CD8-positive, alpha-beta memory T cell (primary cell): ENCODE measurements around the gene FFAR1. TPM values are rescaled to one million over a fixed set of nuclear protein-coding genes. Genes with fewer than 3 reads are reported as not detected.
A peak's percentile ranks its signal among the peaks of the same experiment; 100 is the strongest.

Source experiments
- CTCF ChIA-PET: fragments of 350-600 bp; sonication (Branson Sonifier 250); formaldehyde crosslinking; loops from one replicate; lab custom pipeline; 2021; ENCODE audit warnings: antibody characterized with exemption; lab: Charles Lee
- POLR2A ChIA-PET: fragments of 350-600 bp; sonication (Branson Sonifier 250); formaldehyde crosslinking; loops from one replicate; lab custom pipeline; 2021; ENCODE audit warnings: antibody characterized with exemption; lab: Charles Lee
- DNase-seq, 5 donors: peaks; one replicate each; pipeline versions ENCODE4 v3.0.0 to v3.0.0-alpha.2; 2020 to 2022; ENCODE audit warnings: mixed read lengths in 1 of 5
- H3K27ac ChIP-seq: one replicate; pipeline ENCODE4 v1.7.0; 2013; ENCODE audit warnings: low read depth, mild to moderate bottlenecking, low read length, moderate library complexity
- H3K27me3 ChIP-seq: 2 replicates; pipeline ENCODE4 v1.7.0; 2013; ENCODE audit warnings: low read length, mild to moderate bottlenecking; ENCODE audit not compliant: insufficient read depth, poor library complexity, severe bottlenecking
- H3K36me3 ChIP-seq: 2 replicates; pipeline ENCODE4 v1.7.0; 2013; ENCODE audit warnings: mild to moderate bottlenecking, low read length, moderate library complexity; ENCODE audit not compliant: insufficient read depth
- H3K4me1 ChIP-seq: 2 replicates; pipeline ENCODE4 v1.7.0; 2013; ENCODE audit warnings: mild to moderate bottlenecking, low read length, moderate library complexity; ENCODE audit not compliant: insufficient read depth
- H3K4me3 ChIP-seq: 2 replicates; pipeline ENCODE4 v1.7.0; 2013; ENCODE audit warnings: mild to moderate bottlenecking, low read length
- H3K9me3 ChIP-seq: 2 replicates; pipeline ENCODE4 v1.7.0; 2013; ENCODE audit warnings: mild to moderate bottlenecking, low read length
- H3K27ac Mint-ChIP-seq, 8 donors: one replicate each; pipeline ENCODE4 v1.8.0; 2020 to 2021; ENCODE audit warnings: mixed read lengths in 8 of 8, mild to moderate bottlenecking in 6 of 8, inconsistent platforms in 3 of 8, moderate library complexity in 3 of 8
- H3K27me3 Mint-ChIP-seq, 2 donors: one replicate each; pipeline ENCODE4 v1.8.0; 2020 to 2021; ENCODE audit warnings: mixed read lengths in 2 of 2, mild to moderate bottlenecking in 1 of 2, moderate library complexity in 1 of 2
- H3K36me3 Mint-ChIP-seq, 3 donors: one replicate each; pipeline ENCODE4 v1.8.0; 2020 to 2021; ENCODE audit warnings: mixed read lengths in 3 of 3, inconsistent platforms in 1 of 3, mild to moderate bottlenecking in 1 of 3
- H3K4me1 Mint-ChIP-seq, 3 donors: one replicate each; pipeline ENCODE4 v1.8.0; 2020 to 2021; ENCODE audit warnings: mixed read lengths in 3 of 3, inconsistent platforms in 1 of 3, mild to moderate bottlenecking in 1 of 3
- H3K4me3 Mint-ChIP-seq, 7 donors: one replicate each; pipeline ENCODE4 v1.8.0; 2020 to 2021; ENCODE audit warnings: mixed read lengths in 7 of 7, mild to moderate bottlenecking in 6 of 7, moderate library complexity in 4 of 7, inconsistent platforms in 2 of 7
- H3K9me3 Mint-ChIP-seq, 5 donors: one replicate each; pipeline ENCODE4 v1.8.0; 2020 to 2022; ENCODE audit warnings: mixed read lengths in 5 of 5, mild to moderate bottlenecking in 3 of 5, moderate library complexity in 2 of 5, inconsistent platforms in 1 of 5
- polyA plus RNA-seq: library from polyadenylated mRNA; unstranded; fragments of 300-500 nt; fragmentation: Illumina TruSeq; gene quantifications from one replicate; pipeline ENCODE4 v1.2.3, GENCODE V29; 2021
- total RNA-seq, 2 experiments: library from RNA; stranded (reverse); gene quantifications; one replicate each; pipeline ENCODE4 v1.2.3, GENCODE V29; 2021

The FFAR1 gene
- total and polyA plus RNA-seq, 3 experiments from 2014 or later, result not detected

DNA sequence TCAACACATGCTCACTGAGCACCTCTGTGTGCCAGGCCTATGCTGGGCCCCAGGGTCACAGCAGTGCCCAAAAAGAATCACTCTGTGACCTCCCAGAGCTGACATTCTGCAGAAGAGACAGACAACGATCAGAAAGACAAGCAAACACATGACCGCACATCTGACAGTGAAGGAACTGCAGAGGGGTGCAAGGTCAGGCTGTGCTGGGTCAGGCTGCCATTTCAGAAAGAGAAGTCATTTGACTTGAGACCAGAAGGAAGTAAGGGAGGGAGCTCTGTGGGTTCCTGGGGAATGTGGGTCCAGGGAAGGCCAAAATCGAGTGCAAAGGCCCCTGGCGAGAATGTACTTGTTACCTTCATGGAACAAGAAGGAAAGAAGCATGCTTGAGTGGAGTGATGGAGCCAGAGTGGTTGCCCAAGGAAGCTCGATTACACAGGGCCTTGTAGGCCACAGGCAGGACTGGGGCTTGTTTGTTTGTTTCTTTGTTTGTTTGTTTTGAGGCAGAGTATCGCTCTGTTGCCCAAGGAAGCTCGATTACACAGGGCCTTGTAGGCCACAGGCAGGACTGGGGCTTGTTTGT is 30.1 kb upstream of the FFAR1 start:
- no peaks in the 10 kb centered on the region for H3K36me3 Mint-ChIP-seq
- H3K9me3 Mint-ChIP-seq, result peaks cover 0 to 9% (median 0%) of the 10 kb centered on the region in 5 donors
- POLR2A ChIA-PET, result no interaction called here
- no peak overlapping the region for H3K4me3 Mint-ChIP-seq
- Histone ChIP-seq H3K4me1 (no peaks in the 10 kb centered on the region), H3K9me3 (no peaks in the 10 kb centered on the region), H3K4me3 (no peak overlapping the region), H3K27me3 (no peaks in the 10 kb centered on the region), H3K27ac (no peak overlapping the region), H3K36me3 (no peaks in the 10 kb centered on the region)
- DNase-seq, result no peak
- peak overlapping the region in 2 of 8 donors; percentile 47 to 89 for H3K27ac Mint-ChIP-seq
- CTCF ChIA-PET, result no interaction called here
- H3K27me3 Mint-ChIP-seq, result peaks cover 8 to 9% of the 10 kb centered on the region in 2 donors
- H3K4me1 Mint-ChIP-seq, result peaks cover 2 to 6% (median 3%) of the 10 kb centered on the region in 3 donors

DNA sequence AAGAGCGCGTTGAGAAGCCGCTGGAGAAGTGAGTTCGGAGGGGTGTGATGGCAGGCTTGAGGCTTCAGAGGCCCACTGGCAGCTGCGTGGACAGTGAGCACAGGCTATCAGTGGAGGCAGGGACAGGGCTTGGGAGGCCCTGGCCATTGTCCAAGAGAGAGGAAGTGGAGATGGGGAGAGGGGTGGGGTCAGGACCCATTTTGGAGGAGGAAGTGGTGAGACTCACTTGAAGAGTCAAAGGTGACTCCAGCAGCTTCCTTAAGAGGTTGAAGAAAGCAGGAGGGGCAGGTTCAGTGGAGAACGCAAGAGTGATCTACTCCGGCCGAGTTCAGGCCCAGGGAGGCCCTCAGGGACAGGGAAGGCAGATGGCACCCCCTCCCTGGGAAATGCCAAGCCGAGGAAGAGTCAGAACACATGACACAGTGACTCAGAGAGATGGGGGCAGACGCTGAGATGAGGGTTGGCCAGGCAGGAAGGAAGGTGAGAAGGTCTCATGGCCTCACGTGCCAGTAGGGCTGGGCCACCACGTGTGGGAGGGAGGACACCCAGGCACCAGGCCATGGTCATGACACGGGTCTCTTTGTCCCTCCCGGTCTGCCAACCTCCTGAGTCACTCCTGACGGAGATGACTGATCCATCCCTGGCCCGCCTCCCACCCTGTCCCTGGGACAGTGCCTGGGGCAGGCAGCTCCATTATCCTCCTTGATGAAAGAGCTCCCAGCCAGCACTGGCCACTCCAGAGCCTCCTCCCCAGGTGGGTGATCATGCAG is 28.8 kb upstream of the FFAR1 start:
- H3K36me3 Mint-ChIP-seq, result no peaks in the 10 kb centered on the region
- H3K27me3 Mint-ChIP-seq, result peaks cover 8 to 9% of the 10 kb centered on the region in 2 donors
- POLR2A ChIA-PET, result no interaction called here
- no peaks in the 10 kb centered on the region for H3K27me3 ChIP-seq
- H3K4me1 ChIP-seq, result no peaks in the 10 kb centered on the region
- no peak overlapping the region for H3K4me3 Mint-ChIP-seq
- CTCF ChIA-PET, result interaction anchor here (1.2 kb wide), 1 partner anchor 26 kb away, joined by 3 read pairs; no protein-coding TSS in a partner anchor
- no peaks in the 10 kb centered on the region for H3K36me3 ChIP-seq
- no peak for DNase-seq
- H3K9me3 ChIP-seq, result no peaks in the 10 kb centered on the region
- no peak overlapping the region for H3K4me3 ChIP-seq
- H3K27ac ChIP-seq, result peak overlapping the region; percentile 16
- peaks cover 0 to 9% (median 0%) of the 10 kb centered on the region in 5 donors for H3K9me3 Mint-ChIP-seq
- peaks cover 2 to 6% (median 3%) of the 10 kb centered on the region in 3 donors for H3K4me1 Mint-ChIP-seq
- peak overlapping the region in 1 of 8 donors; percentile 47 for H3K27ac Mint-ChIP-seq

DNA sequence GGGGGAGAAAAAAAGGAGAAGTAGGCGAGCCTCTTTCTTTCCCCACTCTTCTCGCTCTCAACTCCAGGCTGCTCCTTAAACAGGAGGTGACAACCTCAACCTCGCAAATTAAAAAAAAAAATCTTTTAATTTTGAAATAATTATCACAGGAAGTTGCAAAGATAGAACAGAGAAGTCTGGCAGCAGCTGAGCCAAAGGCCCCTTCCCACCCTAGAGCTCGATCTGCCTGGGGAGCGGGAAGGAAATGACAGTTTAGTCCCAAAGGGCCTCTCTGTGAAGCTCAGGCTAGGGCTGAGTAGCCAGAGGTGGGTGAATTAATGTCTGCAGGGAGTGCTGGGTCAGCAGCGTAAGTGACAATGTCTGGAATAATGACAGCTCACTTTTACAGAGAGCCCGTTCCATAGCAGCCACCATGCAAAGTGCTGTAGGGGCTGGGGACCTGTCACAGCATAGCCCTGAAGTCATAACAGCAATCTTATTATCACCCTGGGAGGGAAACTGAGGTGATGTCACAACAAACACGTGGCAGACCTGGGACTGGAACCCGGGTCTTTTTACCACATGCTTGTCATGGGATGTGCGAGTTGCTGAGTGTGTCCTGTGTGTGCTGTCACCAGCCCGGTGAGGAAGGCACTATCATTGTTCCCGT is 27.5 kb upstream of the FFAR1 start:
- H3K4me3 ChIP-seq, result no peak overlapping the region
- Mint-ChIP-seq H3K27ac (no peak overlapping the region), H3K4me1 (peaks cover 2 to 6% (median 3%) of the 10 kb centered on the region in 3 donors), H3K4me3 (no peak overlapping the region), H3K27me3 (peaks cover 8 to 9% of the 10 kb centered on the region in 2 donors), H3K9me3 (peaks cover 0 to 9% (median 0%) of the 10 kb centered on the region in 5 donors), H3K36me3 (no peaks in the 10 kb centered on the region)
- no peak for DNase-seq
- H3K9me3 ChIP-seq, result no peaks in the 10 kb centered on the region
- no peaks in the 10 kb centered on the region for H3K27me3 ChIP-seq
- H3K36me3 ChIP-seq, result no peaks in the 10 kb centered on the region
- CTCF ChIA-PET, result interaction anchor here (1.2 kb wide), 1 partner anchor 24 kb away, joined by 3 read pairs; no protein-coding TSS in a partner anchor
- H3K27ac ChIP-seq, result no peak overlapping the region
- H3K4me1 ChIP-seq, result no peaks in the 10 kb centered on the region
- POLR2A ChIA-PET, result no interaction called here

DNA sequence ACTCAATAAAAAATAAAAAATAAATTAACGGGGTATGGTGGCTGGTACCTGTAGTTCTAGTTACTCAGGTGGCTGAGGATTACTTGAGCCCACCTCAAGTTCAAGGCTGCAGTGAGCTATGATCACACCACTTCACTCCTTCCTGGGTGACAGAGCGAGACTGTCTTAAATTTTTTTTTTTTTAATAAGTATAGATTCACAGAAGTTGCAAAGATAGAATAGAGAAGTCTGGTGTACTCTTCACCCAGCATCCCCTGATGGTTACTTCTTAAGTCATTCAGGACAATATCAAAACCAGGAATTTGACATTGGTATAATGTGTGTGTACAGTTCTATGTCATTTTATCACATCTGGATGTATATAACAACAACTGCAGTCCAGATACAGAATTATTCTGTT is 26.4 kb upstream of the FFAR1 start:
- DNase-seq, result no peak
- Histone ChIP-seq H3K9me3 (no peaks in the 10 kb centered on the region), H3K27me3 (no peaks in the 10 kb centered on the region), H3K27ac (no peak overlapping the region), H3K4me3 (no peak overlapping the region), H3K4me1 (no peaks in the 10 kb centered on the region), H3K36me3 (no peaks in the 10 kb centered on the region)
- Mint-ChIP-seq H3K4me1 (peaks cover 2 to 6% (median 3%) of the 10 kb centered on the region in 3 donors), H3K36me3 (no peaks in the 10 kb centered on the region), H3K9me3 (peaks cover 0 to 9% (median 0%) of the 10 kb centered on the region in 5 donors), H3K27me3 (peaks cover 8 to 9% of the 10 kb centered on the region in 2 donors), H3K4me3 (no peak overlapping the region), H3K27ac (no peak overlapping the region)
- ChIA-PET POLR2A (no interaction called here), CTCF (no interaction called here)

DNA sequence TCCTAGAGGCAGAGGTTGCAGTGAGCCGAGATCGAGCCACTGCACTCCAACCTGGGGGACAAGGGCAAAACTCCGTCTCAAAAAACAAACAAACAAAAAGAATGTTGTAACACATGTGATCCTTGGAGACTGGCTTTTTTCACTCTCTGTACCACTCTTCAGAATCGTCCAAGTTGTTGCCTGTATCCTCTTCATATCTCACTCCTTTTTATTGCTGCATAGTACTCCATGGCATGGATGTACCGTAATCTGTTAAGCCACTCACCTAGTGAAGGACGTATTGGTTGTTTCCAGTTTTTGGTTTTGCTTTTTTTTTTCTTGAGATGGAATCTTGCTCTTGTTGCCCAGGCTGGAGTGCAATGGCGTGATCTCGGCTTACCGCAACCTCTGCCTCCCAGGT is 25.7 kb upstream of the FFAR1 start:
- no peak for DNase-seq
- no peaks in the 10 kb centered on the region for H3K36me3 ChIP-seq
- no peaks in the 10 kb centered on the region for H3K27me3 ChIP-seq
- H3K27me3 Mint-ChIP-seq, result peaks cover 8 to 9% of the 10 kb centered on the region in 2 donors
- peaks cover 2 to 6% (median 3%) of the 10 kb centered on the region in 3 donors for H3K4me1 Mint-ChIP-seq
- no peak overlapping the region for H3K4me3 ChIP-seq
- no peak overlapping the region for H3K27ac ChIP-seq
- ChIA-PET CTCF (no interaction called here), POLR2A (no interaction called here)
- no peaks in the 10 kb centered on the region for H3K36me3 Mint-ChIP-seq
- no peaks in the 10 kb centered on the region for H3K4me1 ChIP-seq
- H3K9me3 ChIP-seq, result no peaks in the 10 kb centered on the region
- H3K9me3 Mint-ChIP-seq, result peaks cover 0 to 9% (median 0%) of the 10 kb centered on the region in 5 donors
- H3K27ac Mint-ChIP-seq, result no peak overlapping the region
- H3K4me3 Mint-ChIP-seq, result no peak overlapping the region

DNA sequence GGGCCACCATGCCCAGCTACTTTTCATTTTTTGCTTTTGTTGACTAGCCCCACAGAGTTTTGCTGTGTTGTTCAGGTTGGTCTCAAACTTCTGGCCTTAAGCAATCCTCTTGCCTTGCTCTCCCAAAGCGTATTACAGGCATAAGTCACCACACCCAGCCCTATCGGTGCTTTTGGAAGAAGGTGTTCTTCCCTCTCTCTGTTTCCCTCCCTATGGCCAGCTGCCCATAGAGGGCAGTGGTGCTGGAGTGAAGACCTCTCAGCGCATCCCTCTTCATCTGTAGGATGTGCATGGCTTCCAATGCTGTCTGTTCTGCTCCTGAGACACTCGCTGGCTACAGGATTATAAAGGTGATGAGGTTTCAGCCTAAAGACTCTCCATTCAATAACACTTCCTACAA is 20.1 kb upstream of the FFAR1 start:
- Mint-ChIP-seq H3K9me3 (no peaks in the 10 kb centered on the region), H3K4me3 (no peak overlapping the region), H3K36me3 (no peaks in the 10 kb centered on the region), H3K27ac (no peak overlapping the region), H3K27me3 (peaks cover 5 to 38% of the 10 kb centered on the region in 2 donors), H3K4me1 (peaks cover 0 to 2% (median 1%) of the 10 kb centered on the region in 3 donors)
- no peak overlapping the region for H3K4me3 ChIP-seq
- peaks cover 1% of the 10 kb centered on the region for H3K27me3 ChIP-seq
- ChIA-PET CTCF (no interaction called here), POLR2A (no interaction called here)
- DNase-seq, result no peak
- H3K9me3 ChIP-seq, result no peaks in the 10 kb centered on the region
- peaks cover 2% of the 10 kb centered on the region for H3K4me1 ChIP-seq
- no peak overlapping the region for H3K27ac ChIP-seq
- no peaks in the 10 kb centered on the region for H3K36me3 ChIP-seq

DNA sequence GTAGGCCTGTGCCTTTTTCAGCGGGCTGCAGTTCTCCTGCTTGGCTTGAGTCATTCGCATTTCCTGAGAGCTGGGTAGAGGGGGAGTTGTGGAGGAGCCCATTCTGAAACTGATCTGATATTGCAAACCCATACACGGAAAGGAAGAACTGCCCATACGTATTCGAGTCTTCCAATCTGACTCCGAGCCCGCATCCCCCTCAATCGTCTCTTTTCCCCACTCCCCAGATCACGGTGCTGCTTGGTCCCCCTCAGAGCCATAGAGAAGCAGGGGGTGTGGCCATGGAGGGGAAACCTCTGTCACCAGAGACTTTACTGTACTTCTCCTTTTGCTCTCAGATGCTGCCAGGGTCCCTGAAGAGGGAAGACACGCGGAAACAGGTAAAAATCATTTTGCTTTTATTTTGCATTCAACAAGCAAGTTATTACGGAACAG is 18.8 kb upstream of the FFAR1 start, which contains the start of gene CD22:
TSS of gene CD22 (plus strand) at position 337 of the 435 bp plus-strand sequence. CDS start 2,854 bp downstream, outside the sequence.
- H3K36me3 Mint-ChIP-seq, result no peaks in the 10 kb centered on the region
- no peak within 1 kb of the TSS for H3K4me3 Mint-ChIP-seq
- H3K27ac ChIP-seq, result no peak within 1 kb of the TSS
- no peaks in the 10 kb centered on the region for H3K9me3 ChIP-seq
- H3K4me3 ChIP-seq, result no peak within 1 kb of the TSS
- peaks cover 7% of the 10 kb centered on the region for H3K27me3 ChIP-seq
- H3K27me3 Mint-ChIP-seq, result peaks cover 7 to 49% of the 10 kb centered on the region in 2 donors
- peaks cover 6% of the 10 kb centered on the region for H3K4me1 ChIP-seq
- no peaks in the 10 kb centered on the region for H3K9me3 Mint-ChIP-seq
- H3K27ac Mint-ChIP-seq, result peak within 1 kb of the TSS in 1 of 8 donors; percentile 90
- ChIA-PET CTCF (interaction anchor here (0.6 kb wide), 1 partner anchor 273 kb away, joined by 3 read pairs; no protein-coding TSS in a partner anchor), POLR2A (no interaction called here)
- no peaks in the 10 kb centered on the region for H3K36me3 ChIP-seq
- peaks cover 3 to 8% (median 7%) of the 10 kb centered on the region in 3 donors for H3K4me1 Mint-ChIP-seq
- no peak for DNase-seq
